Inflammatory macrophage (primary cell): Measurements from ENCODE around the gene B4GALNT1.
"Not testable (repeated sequence)": the region's sequence is repeated elsewhere in the genome, so short reads cannot be mapped to it uniquely, and the experiment has no call there.

ENCODE experiments used
- DNase-seq, 2 donors: peaks; one replicate each; pipeline ENCODE4 v3.0.0-alpha.2; 2020 to 2022
- total RNA-seq, 18 experiments: gene quantifications; one replicate each; lab custom pipeline; 2026; ENCODE audit warnings: mixed read lengths in 6 of 18, inconsistent platforms in 2 of 18; lab: John Stamatoyannopoulos, UW

The B4GALNT1 gene
- 0 to 0.97 (median 0.25) reads per million in 18 experiments for total RNA-seq

GRCh38 chr12:57632958-57633840 is at the start of gene B4GALNT1:
Gene B4GALNT1, minus strand, starts transcription at chr12:57633201. Its CDS starts 1,069 bp downstream, at chr12:57632132.
- peak; percentile 36 to 60 for DNase-seq

- no peak for DNase-seq
Measured at GRCh38 chr12:57679697-57680096, 46.7 kb upstream of the B4GALNT1 start.

GRCh38 chr12:57677947-57678346 is 44.9 kb upstream of the B4GALNT1 start:
- not testable (repeated sequence) for DNase-seq

- DNase-seq = no peak
Measured at GRCh38 chr12:57674691-57675090, 41.7 kb upstream of the B4GALNT1 start.

- DNase-seq = no peak
Measured at GRCh38 chr12:57672801-57673200, 39.8 kb upstream of the B4GALNT1 start.

- not testable (repeated sequence) for DNase-seq
Measured at GRCh38 chr12:57671811-57672210, 38.8 kb upstream of the B4GALNT1 start.

- DNase-seq = not testable (repeated sequence)
Measured at GRCh38 chr12:57669691-57670090, 36.7 kb upstream of the B4GALNT1 start.

- DNase-seq = no peak
Measured at GRCh38 chr12:57666897-57667296, 33.9 kb upstream of the B4GALNT1 start.

GRCh38 chr12:57665066-57665820 is 32.2 kb upstream of the B4GALNT1 start:
- not testable (repeated sequence) for DNase-seq

- no peak for DNase-seq
Measured at GRCh38 chr12:57661376-57661775, 28.4 kb upstream of the B4GALNT1 start.

GRCh38 chr12:57658890-57659289 is 25.9 kb upstream of the B4GALNT1 start:
- DNase-seq = no peak

- no peak for DNase-seq
Measured at GRCh38 chr12:57657744-57658143, 24.7 kb upstream of the B4GALNT1 start.

- not testable (repeated sequence) for DNase-seq
Measured at GRCh38 chr12:57656408-57656807, 23.4 kb upstream of the B4GALNT1 start.

GRCh38 chr12:57655541-57656240 is 22.7 kb upstream of the B4GALNT1 start:
- no peak for DNase-seq

- DNase-seq = no peak
Measured at GRCh38 chr12:57654042-57654441, 21.0 kb upstream of the B4GALNT1 start.

- DNase-seq = not testable (repeated sequence)
Measured at GRCh38 chr12:57646659-57647049, 13.7 kb upstream of the B4GALNT1 start.

- not testable (repeated sequence) for DNase-seq
Measured at GRCh38 chr12:57645990-57646658, 13.1 kb upstream of the B4GALNT1 start.

- no peak for DNase-seq
Measured at GRCh38 chr12:57641699-57642442, 8.9 kb upstream of the B4GALNT1 start.

- DNase-seq = no peak
Measured at GRCh38 chr12:57640175-57641042, 7.4 kb upstream of the B4GALNT1 start.

- DNase-seq = no peak
Measured at GRCh38 chr12:57638096-57638495, 5.1 kb upstream of the B4GALNT1 start.
